C4-2B (cell line): ENCODE data around the gene HORMAD2.

Source experiments
- ZFX ChIP-seq: fragments of 450-650 bp; IDR thresholded peaks from 2 replicates; pipeline ENCODE4 v1.6.1; 2017
- TF ChIP-seq, protein P1 (sequence below): fragments of 450-650 bp; conservative IDR thresholded peaks from 2 replicates; pipeline ENCODE4 v1.5.1; 2017; ENCODE audit warnings: mild to moderate bottlenecking

GRCh38 chr22:30064172-30064571 is 16.1 kb upstream of the HORMAD2 start:
- TF ChIP-seq, protein P1, sequence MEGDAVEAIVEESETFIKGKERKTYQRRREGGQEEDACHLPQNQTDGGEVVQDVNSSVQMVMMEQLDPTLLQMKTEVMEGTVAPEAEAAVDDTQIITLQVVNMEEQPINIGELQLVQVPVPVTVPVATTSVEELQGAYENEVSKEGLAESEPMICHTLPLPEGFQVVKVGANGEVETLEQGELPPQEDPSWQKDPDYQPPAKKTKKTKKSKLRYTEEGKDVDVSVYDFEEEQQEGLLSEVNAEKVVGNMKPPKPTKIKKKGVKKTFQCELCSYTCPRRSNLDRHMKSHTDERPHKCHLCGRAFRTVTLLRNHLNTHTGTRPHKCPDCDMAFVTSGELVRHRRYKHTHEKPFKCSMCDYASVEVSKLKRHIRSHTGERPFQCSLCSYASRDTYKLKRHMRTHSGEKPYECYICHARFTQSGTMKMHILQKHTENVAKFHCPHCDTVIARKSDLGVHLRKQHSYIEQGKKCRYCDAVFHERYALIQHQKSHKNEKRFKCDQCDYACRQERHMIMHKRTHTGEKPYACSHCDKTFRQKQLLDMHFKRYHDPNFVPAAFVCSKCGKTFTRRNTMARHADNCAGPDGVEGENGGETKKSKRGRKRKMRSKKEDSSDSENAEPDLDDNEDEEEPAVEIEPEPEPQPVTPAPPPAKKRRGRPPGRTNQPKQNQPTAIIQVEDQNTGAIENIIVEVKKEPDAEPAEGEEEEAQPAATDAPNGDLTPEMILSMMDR, result no peak
- TF ChIP-seq ZFX, result no peak
